SK-N-SH (cell line): ENCODE measurements around the gene UBE2U. TPM values are rescaled to one million over a fixed set of nuclear protein-coding genes. Genes with fewer than 3 reads are reported as not detected.

ENCODE experiments used
- CTCF ChIA-PET: fragments of 300-600, 350-600 bp; formaldehyde crosslinking; extraction: SDS; loops from one replicate; lab custom pipeline; 2021; lab: Yijun Ruan, JAX
- POLR2A ChIA-PET: fragments of 350-600 bp; sonication (Branson Sonifier 250); formaldehyde crosslinking; extraction: SDS; loops from one replicate; lab custom pipeline; 2020; ENCODE audit warnings: antibody characterized with exemption, inconsistent platforms; lab: Yijun Ruan, JAX
- DNase-seq: peaks from one replicate; pipeline ENCODE4 v3.0.0; 2012
- H2AFZ ChIP-seq: fragments of 200-600 bp; sonication (generic); 2 replicates; pipeline ENCODE4 v1.8.1; 2016; ENCODE audit warnings: antibody characterized with exemption, mild to moderate bottlenecking, low read depth
- H3F3A ChIP-seq: fragments of 200-600 bp; sonication (generic); replicated peaks from 2 replicates; pipeline ENCODE3; 2016; ENCODE audit warnings: antibody characterized with exemption, mild to moderate bottlenecking; ENCODE audit not compliant: insufficient read depth
- H3K27ac ChIP-seq, 2 experiments: fragments of 200-500 bp in 1 of 2; fragments of 200-600 bp in 1 of 2; sonication (Bioruptor generic) in 1 of 2; sonication (generic), shearing (Covaris generic) in 1 of 2; 2 replicates each; pipeline versions ENCODE4 v1.5.1 to v1.6.1; 2014 to 2016; ENCODE audit warnings: low read depth in 2 of 2, inconsistent platforms in 1 of 2, low read length in 1 of 2, mild to moderate bottlenecking in 1 of 2, mixed read lengths in 1 of 2
- H3K27me3 ChIP-seq: fragments of 200-600 bp; sonication (generic), shearing (Covaris generic); 2 replicates; pipeline ENCODE4 v1.6.1; 2016; ENCODE audit warnings: mixed run types; ENCODE audit not compliant: insufficient read depth
- H3K36me3 ChIP-seq, 2 experiments: fragments of 200-500 bp in 1 of 2; fragments of 200-600 bp in 1 of 2; sonication (Bioruptor generic) in 1 of 2; sonication (generic) in 1 of 2; replicated peaks in 1 of 2; 2 replicates each; pipeline versions ENCODE3 to v1.5.1; 2014 to 2016; ENCODE audit warnings: low read length in 1 of 2, mild to moderate bottlenecking in 1 of 2; ENCODE audit not compliant: insufficient read depth in 2 of 2, control insufficient read depth in 1 of 2
- H3K4me1 ChIP-seq, 2 experiments: fragments of 200-500 bp in 1 of 2; fragments of 200-600 bp in 1 of 2; sonication (Bioruptor generic) in 1 of 2; sonication (generic), shearing (Covaris generic) in 1 of 2; 2 replicates each; pipeline versions ENCODE4 v1.5.1 to v1.6.1; 2014 to 2016; ENCODE audit warnings: low read depth in 1 of 2, low read length in 1 of 2, mixed run types in 1 of 2; ENCODE audit not compliant: insufficient read depth in 2 of 2, control insufficient read depth in 1 of 2
- H3K4me2 ChIP-seq: fragments of 200-600 bp; sonication (generic), shearing (Covaris generic); 2 replicates; pipeline ENCODE4 v1.6.1; 2017; ENCODE audit warnings: mixed run types
- H3K4me3 ChIP-seq, 2 experiments: fragments of 200-500 bp in 1 of 2; fragments of 200-600 bp in 1 of 2; sonication (Bioruptor generic) in 1 of 2; sonication (generic), shearing (Covaris generic) in 1 of 2; 2 replicates each; pipeline versions ENCODE4 v1.5.1 to v1.8.1; 2014 to 2016; ENCODE audit warnings: low read depth in 2 of 2, inconsistent platforms in 1 of 2, low read length in 1 of 2, mild to moderate bottlenecking in 1 of 2, mixed read lengths in 1 of 2, moderate library complexity in 1 of 2
- H3K79me2 ChIP-seq: fragments of 200-600 bp; sonication (generic); 2 replicates; pipeline ENCODE4 v1.8.1; 2017; ENCODE audit warnings: mild to moderate bottlenecking; ENCODE audit not compliant: insufficient read depth
- H3K9ac ChIP-seq: fragments of 200-600 bp; sonication (generic); 2 replicates; pipeline ENCODE4 v1.6.1; 2017; ENCODE audit warnings: mixed run types
- H3K9me2 ChIP-seq: fragments of 200-600 bp; sonication (generic); 2 replicates; pipeline ENCODE4 v1.6.1; 2017; ENCODE audit warnings: mixed run types
- H3K9me3 ChIP-seq: fragments of 200-600 bp; sonication (generic); 2 replicates; pipeline ENCODE4 v1.6.1; 2017; ENCODE audit warnings: mixed run types, mild to moderate bottlenecking, moderate library complexity
- H4K20me1 ChIP-seq: fragments of 200-600 bp; sonication (generic); 2 replicates; pipeline ENCODE4 v1.6.1; 2017; ENCODE audit warnings: mild to moderate bottlenecking, mixed run types; ENCODE audit not compliant: insufficient read depth
- FOSL2 ChIP-seq: IDR thresholded peaks from 2 replicates; pipeline ENCODE4 v1.4.0; 2012; ENCODE audit warnings: low read depth, mild to moderate bottlenecking, moderate library complexity, borderline replicate concordance
- FOXJ3 ChIP-seq: sonication (generic); formaldehyde crosslinking; IDR thresholded peaks from 2 replicates; pipeline ENCODE4 v1.5.1; 2020; ENCODE audit warnings: mild to moderate bottlenecking, missing genetic modification reagents
- FOXM1 ChIP-seq: IDR thresholded peaks from 2 replicates; pipeline ENCODE4 v1.4.0; 2012; ENCODE audit warnings: low read depth, mild to moderate bottlenecking
- GATA2 ChIP-seq: sonication (generic); formaldehyde crosslinking; IDR thresholded peaks from 2 replicates; pipeline ENCODE4 v1.5.0; 2020; ENCODE audit warnings: mild to moderate bottlenecking, missing genetic modification reagents
- MEF2A ChIP-seq: IDR thresholded peaks from 2 replicates; pipeline ENCODE4 v1.4.0; 2012; ENCODE audit warnings: low read depth, borderline replicate concordance
- MXI1 ChIP-seq: IDR thresholded peaks from 2 replicates; pipeline ENCODE4 v1.6.1; 2012; ENCODE audit warnings: mild to moderate bottlenecking, low read depth, low read length, improper control_type of control experiment
- NFIC ChIP-seq: IDR thresholded peaks from 2 replicates; pipeline ENCODE4 v1.4.0; 2012; ENCODE audit warnings: borderline replicate concordance
- POLR2AphosphoS5 ChIP-seq: IDR thresholded peaks from 2 replicates; pipeline ENCODE4 v1.6.1; 2012; ENCODE audit warnings: low read depth, low read length
- RCOR1 ChIP-seq: fragments of 150-350 bp; IDR thresholded peaks from 2 replicates; pipeline ENCODE4 v1.6.1; 2017; ENCODE audit warnings: antibody characterized with exemption, low read length
- RFX5 ChIP-seq: IDR thresholded peaks from 2 replicates; pipeline ENCODE4 v1.6.1; 2012; ENCODE audit warnings: mild to moderate bottlenecking, improper control_type of control experiment, low read length
- RXRA ChIP-seq: IDR thresholded peaks from 2 replicates; pipeline ENCODE4 v1.4.0; 2012; ENCODE audit warnings: low read depth, mild to moderate bottlenecking, borderline replicate concordance
- SIN3A ChIP-seq: IDR thresholded peaks from 2 replicates; pipeline ENCODE4 v1.6.1; 2012; ENCODE audit warnings: low read depth, mild to moderate bottlenecking, low read length, moderate library complexity, borderline replicate concordance
- TCF12 ChIP-seq: IDR thresholded peaks from 2 replicates; pipeline ENCODE4 v1.4.0; 2012
- TEAD4 ChIP-seq: IDR thresholded peaks from 2 replicates; pipeline ENCODE4 v1.4.0; 2012; ENCODE audit warnings: mild to moderate bottlenecking, borderline replicate concordance; ENCODE audit not compliant: insufficient read depth
- YY1 ChIP-seq: IDR thresholded peaks from 2 replicates; pipeline ENCODE4 v1.4.0; 2012; ENCODE audit warnings: low read depth, mild to moderate bottlenecking
- WGBS: methylation state at CpG from one replicate; pipeline ENCODE4 v1.1.6; 2017; ENCODE audit warnings: low lambda C conversion rate; 5-methylcytosine and 5-hydroxymethylcytosine counted together
- polyA plus RNA-seq, 3 experiments: library from polyadenylated mRNA; depleted of rRNA; stranded (reverse); fragments of >200 nt; gene quantifications; 2 replicates each; pipeline ENCODE4 v1.2.3, GENCODE V29; 2012
- TF ChIP-seq, protein P1 (sequence below): fragments of 150-350 bp; IDR thresholded peaks from 2 replicates; pipeline ENCODE4 v1.6.1; 2016; ENCODE audit warnings: mild to moderate bottlenecking, low read depth, low read length
- TF ChIP-seq, protein P2 (sequence below): fragments of 200-600 bp; sonication (generic); IDR thresholded peaks from 2 replicates; pipeline ENCODE4 v1.6.1; 2017; ENCODE audit warnings: antibody characterized with exemption, mild to moderate bottlenecking, moderate library complexity
- TF ChIP-seq, protein P3 (sequence below): IDR thresholded peaks from 2 replicates; pipeline ENCODE4 v1.4.0; 2012; ENCODE audit warnings: low read depth, borderline replicate concordance
- TF ChIP-seq, protein P4 (sequence below): IDR thresholded peaks from 2 replicates; pipeline ENCODE4 v1.4.0; 2012; ENCODE audit warnings: low read depth, borderline replicate concordance
- TF ChIP-seq, protein P5 (sequence below): IDR thresholded peaks from 2 replicates; pipeline ENCODE4 v1.6.1; 2012; ENCODE audit warnings: mild to moderate bottlenecking, low read depth, low read length, moderate library complexity
- TF ChIP-seq, protein P6 (sequence below): fragments of 150-350 bp; IDR thresholded peaks from 2 replicates; pipeline ENCODE4 v1.6.1; 2017; ENCODE audit warnings: antibody characterized with exemption, low read length, low read depth, borderline replicate concordance

The UBE2U gene
- polyA plus RNA-seq, 1 of the 3 experiments (the other 2 are of a cell fraction) = not detected

DNA sequence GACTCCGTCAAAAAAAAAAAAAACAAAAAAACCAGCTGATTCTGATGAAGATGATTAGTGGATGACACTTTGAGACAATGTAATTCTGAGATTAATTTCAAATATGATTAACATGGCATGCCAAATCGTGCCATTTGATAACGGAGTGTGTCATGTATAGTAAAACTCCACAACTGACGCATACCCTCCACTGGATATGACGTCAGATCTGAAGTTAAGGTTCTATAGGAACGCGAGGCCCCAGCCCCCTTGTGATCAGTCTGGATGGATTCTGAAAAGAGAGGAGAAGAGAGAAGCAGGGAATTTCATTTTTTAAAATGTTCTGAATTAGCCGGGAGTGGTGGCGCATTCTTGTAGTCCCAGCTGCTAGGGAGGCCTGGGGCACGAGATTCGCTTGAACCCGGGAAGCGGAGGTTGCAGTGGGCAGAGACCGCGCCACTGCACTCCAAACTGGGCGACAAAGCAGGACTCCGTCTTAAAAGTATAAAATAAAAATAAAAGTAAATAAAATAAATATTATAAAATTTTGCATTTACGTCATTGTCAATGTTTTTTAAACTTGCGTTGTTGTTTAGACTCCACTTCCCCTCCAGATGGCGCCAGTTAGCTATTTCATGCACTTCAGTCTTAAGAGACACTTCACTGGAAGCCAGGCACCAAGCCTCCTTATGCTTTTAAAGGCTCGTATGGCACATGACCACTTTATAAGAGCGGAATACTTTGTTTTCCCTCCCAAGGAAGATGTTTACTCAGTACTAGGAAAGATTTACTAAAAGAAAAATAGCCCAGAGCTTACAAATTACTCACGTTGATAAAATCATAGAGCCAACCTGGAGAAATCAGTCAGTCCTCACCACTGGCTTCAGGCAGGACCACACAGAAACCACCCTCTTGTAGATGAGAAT lies 65.5 kb downstream of the UBE2U start:
- WGBS = 48% methylated on average over 23 of the region's 23 CpGs
- H3K4me3 ChIP-seq = no peak overlapping the region
- H3F3A ChIP-seq = no peaks in the 10 kb centered on the region
- no peaks in the 10 kb centered on the region for H3K9me3 ChIP-seq
- H3K4me2 ChIP-seq = no peak overlapping the region
- DNase-seq = peak; percentile 57
- H3K27me3 ChIP-seq = no peaks in the 10 kb centered on the region; the same call in 1 of the 2 replicates
- no peaks in the 10 kb centered on the region for H3K36me3 ChIP-seq
- no peaks in the 10 kb centered on the region for H3K9me2 ChIP-seq
- no peaks in the 10 kb centered on the region for H4K20me1 ChIP-seq
- ChIA-PET CTCF (interaction anchor here (0.6 to 4.1 kb wide), 40 partner anchors 8 to 561 kb away, joined by 3 to 31 read pairs (median 4); partner anchors contain the start of gene RAVER2), POLR2A (no interaction called here)
- H3K4me1 ChIP-seq = peaks cover 9% of the 10 kb centered on the region in 2 experiments; a peak in 2 of 4 replicates
- H2AFZ ChIP-seq = no peak overlapping the region
- H3K79me2 ChIP-seq = no peaks in the 10 kb centered on the region
- no peak overlapping the region for H3K9ac ChIP-seq
- peak overlapping the region in 1 of 2 experiments; percentile 8; a peak in 1 of 4 replicates for H3K27ac ChIP-seq
- TF ChIP-seq, protein P1, sequence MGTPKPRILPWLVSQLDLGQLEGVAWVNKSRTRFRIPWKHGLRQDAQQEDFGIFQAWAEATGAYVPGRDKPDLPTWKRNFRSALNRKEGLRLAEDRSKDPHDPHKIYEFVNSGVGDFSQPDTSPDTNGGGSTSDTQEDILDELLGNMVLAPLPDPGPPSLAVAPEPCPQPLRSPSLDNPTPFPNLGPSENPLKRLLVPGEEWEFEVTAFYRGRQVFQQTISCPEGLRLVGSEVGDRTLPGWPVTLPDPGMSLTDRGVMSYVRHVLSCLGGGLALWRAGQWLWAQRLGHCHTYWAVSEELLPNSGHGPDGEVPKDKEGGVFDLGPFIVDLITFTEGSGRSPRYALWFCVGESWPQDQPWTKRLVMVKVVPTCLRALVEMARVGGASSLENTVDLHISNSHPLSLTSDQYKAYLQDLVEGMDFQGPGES = no peak
- no peak for TF ChIP-seq MEF2A
- TF ChIP-seq, protein P2, sequence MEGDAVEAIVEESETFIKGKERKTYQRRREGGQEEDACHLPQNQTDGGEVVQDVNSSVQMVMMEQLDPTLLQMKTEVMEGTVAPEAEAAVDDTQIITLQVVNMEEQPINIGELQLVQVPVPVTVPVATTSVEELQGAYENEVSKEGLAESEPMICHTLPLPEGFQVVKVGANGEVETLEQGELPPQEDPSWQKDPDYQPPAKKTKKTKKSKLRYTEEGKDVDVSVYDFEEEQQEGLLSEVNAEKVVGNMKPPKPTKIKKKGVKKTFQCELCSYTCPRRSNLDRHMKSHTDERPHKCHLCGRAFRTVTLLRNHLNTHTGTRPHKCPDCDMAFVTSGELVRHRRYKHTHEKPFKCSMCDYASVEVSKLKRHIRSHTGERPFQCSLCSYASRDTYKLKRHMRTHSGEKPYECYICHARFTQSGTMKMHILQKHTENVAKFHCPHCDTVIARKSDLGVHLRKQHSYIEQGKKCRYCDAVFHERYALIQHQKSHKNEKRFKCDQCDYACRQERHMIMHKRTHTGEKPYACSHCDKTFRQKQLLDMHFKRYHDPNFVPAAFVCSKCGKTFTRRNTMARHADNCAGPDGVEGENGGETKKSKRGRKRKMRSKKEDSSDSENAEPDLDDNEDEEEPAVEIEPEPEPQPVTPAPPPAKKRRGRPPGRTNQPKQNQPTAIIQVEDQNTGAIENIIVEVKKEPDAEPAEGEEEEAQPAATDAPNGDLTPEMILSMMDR = peak; percentile 71
- TF ChIP-seq, protein P3, sequence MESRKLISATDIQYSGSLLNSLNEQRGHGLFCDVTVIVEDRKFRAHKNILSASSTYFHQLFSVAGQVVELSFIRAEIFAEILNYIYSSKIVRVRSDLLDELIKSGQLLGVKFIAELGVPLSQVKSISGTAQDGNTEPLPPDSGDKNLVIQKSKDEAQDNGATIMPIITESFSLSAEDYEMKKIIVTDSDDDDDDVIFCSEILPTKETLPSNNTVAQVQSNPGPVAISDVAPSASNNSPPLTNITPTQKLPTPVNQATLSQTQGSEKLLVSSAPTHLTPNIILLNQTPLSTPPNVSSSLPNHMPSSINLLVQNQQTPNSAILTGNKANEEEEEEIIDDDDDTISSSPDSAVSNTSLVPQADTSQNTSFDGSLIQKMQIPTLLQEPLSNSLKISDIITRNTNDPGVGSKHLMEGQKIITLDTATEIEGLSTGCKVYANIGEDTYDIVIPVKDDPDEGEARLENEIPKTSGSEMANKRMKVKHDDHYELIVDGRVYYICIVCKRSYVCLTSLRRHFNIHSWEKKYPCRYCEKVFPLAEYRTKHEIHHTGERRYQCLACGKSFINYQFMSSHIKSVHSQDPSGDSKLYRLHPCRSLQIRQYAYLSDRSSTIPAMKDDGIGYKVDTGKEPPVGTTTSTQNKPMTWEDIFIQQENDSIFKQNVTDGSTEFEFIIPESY = no peak
- no peak for TF ChIP-seq TCF12
- TF ChIP-seq FOXM1 = no peak
- TF ChIP-seq, protein P4, sequence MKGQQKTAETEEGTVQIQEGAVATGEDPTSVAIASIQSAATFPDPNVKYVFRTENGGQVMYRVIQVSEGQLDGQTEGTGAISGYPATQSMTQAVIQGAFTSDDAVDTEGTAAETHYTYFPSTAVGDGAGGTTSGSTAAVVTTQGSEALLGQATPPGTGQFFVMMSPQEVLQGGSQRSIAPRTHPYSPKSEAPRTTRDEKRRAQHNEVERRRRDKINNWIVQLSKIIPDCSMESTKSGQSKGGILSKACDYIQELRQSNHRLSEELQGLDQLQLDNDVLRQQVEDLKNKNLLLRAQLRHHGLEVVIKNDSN = no peak
- no peak for TF ChIP-seq RCOR1
- TF ChIP-seq FOSL2 = no peak
- no peak for TF ChIP-seq POLR2AphosphoS5
- TF ChIP-seq RFX5 = no peak
- TF ChIP-seq GATA2 (CRISPR knock-in tag) = no peak
- no peak for TF ChIP-seq RXRA
- no peak for TF ChIP-seq NFIC
- TF ChIP-seq YY1 = no peak
- no peak for TF ChIP-seq FOXJ3 (CRISPR knock-in tag)
- TF ChIP-seq, protein P5, sequence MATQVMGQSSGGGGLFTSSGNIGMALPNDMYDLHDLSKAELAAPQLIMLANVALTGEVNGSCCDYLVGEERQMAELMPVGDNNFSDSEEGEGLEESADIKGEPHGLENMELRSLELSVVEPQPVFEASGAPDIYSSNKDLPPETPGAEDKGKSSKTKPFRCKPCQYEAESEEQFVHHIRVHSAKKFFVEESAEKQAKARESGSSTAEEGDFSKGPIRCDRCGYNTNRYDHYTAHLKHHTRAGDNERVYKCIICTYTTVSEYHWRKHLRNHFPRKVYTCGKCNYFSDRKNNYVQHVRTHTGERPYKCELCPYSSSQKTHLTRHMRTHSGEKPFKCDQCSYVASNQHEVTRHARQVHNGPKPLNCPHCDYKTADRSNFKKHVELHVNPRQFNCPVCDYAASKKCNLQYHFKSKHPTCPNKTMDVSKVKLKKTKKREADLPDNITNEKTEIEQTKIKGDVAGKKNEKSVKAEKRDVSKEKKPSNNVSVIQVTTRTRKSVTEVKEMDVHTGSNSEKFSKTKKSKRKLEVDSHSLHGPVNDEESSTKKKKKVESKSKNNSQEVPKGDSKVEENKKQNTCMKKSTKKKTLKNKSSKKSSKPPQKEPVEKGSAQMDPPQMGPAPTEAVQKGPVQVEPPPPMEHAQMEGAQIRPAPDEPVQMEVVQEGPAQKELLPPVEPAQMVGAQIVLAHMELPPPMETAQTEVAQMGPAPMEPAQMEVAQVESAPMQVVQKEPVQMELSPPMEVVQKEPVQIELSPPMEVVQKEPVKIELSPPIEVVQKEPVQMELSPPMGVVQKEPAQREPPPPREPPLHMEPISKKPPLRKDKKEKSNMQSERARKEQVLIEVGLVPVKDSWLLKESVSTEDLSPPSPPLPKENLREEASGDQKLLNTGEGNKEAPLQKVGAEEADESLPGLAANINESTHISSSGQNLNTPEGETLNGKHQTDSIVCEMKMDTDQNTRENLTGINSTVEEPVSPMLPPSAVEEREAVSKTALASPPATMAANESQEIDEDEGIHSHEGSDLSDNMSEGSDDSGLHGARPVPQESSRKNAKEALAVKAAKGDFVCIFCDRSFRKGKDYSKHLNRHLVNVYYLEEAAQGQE = no peak
- TF ChIP-seq, protein P6, sequence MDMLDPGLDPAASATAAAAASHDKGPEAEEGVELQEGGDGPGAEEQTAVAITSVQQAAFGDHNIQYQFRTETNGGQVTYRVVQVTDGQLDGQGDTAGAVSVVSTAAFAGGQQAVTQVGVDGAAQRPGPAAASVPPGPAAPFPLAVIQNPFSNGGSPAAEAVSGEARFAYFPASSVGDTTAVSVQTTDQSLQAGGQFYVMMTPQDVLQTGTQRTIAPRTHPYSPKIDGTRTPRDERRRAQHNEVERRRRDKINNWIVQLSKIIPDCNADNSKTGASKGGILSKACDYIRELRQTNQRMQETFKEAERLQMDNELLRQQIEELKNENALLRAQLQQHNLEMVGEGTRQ = no peak
- no peak for TF ChIP-seq SIN3A
- no peak for TF ChIP-seq MXI1
- no peak for TF ChIP-seq TEAD4
